Glutamatergic neuron (in vitro differentiated cells): Measurements from ENCODE around the gene SLC5A10. TPM values are rescaled to one million over a fixed set of nuclear protein-coding genes. Genes with fewer than 3 reads are reported as not detected.

Experiments
- DNase-seq: peaks from one replicate; pipeline ENCODE4 v3.0.0; 2022
- H3K27ac Mint-ChIP-seq: one replicate; pipeline ENCODE4 v1.8.0; 2020; ENCODE audit warnings: mild to moderate bottlenecking, mixed read lengths, inconsistent platforms; ENCODE audit not compliant: unreplicated experiment
- H3K27me3 Mint-ChIP-seq: one replicate; pipeline ENCODE4 v1.8.0; 2020; ENCODE audit warnings: mild to moderate bottlenecking, moderate library complexity, mixed read lengths, inconsistent platforms; ENCODE audit not compliant: unreplicated experiment
- H3K36me3 Mint-ChIP-seq: one replicate; pipeline ENCODE4 v1.8.0; 2020; ENCODE audit warnings: mild to moderate bottlenecking, mixed read lengths, inconsistent platforms; ENCODE audit not compliant: unreplicated experiment
- H3K4me1 Mint-ChIP-seq: one replicate; pipeline ENCODE4 v1.8.0; 2020; ENCODE audit warnings: mild to moderate bottlenecking, low read depth, mixed read lengths, inconsistent platforms; ENCODE audit not compliant: unreplicated experiment
- H3K4me3 Mint-ChIP-seq: one replicate; pipeline ENCODE4 v1.8.0; 2020; ENCODE audit warnings: mild to moderate bottlenecking, mixed read lengths, inconsistent platforms; ENCODE audit not compliant: unreplicated experiment
- H3K9me3 Mint-ChIP-seq: one replicate; pipeline ENCODE4 v1.8.0; 2020; ENCODE audit warnings: mild to moderate bottlenecking, moderate library complexity, mixed read lengths, inconsistent platforms; ENCODE audit not compliant: unreplicated experiment
- CTCF ChIP-seq: fragments of 200-600 bp; sonication (generic); IDR thresholded peaks from one replicate; pipeline ENCODE4 v1.5.0; 2021; ENCODE audit not compliant: partially characterized antibody, unreplicated experiment
- total RNA-seq: library from RNA; stranded (reverse); fragmentation: NEBNext Ultra II Directional; extraction: Animal tissue kit (Norgen Biotek cat#: 25700); gene quantifications from one replicate; pipeline ENCODE4 v1.2.1, GENCODE V29; 2021; ENCODE audit not compliant: unreplicated experiment

The SLC5A10 gene
- total RNA-seq, 1 donor from 2014 or later: not detected

GRCh38 chr17:19015428-19015827 is 63.5 kb downstream of the SLC5A10 start:
- no peak overlapping the region for H3K4me3 Mint-ChIP-seq
- no peak for DNase-seq
- TF ChIP-seq CTCF: no peak
- no peak overlapping the region for H3K27ac Mint-ChIP-seq
- H3K9me3 Mint-ChIP-seq: peaks cover 4% of the 10 kb centered on the region
- peaks cover 14% of the 10 kb centered on the region for H3K27me3 Mint-ChIP-seq
- peaks cover 6% of the 10 kb centered on the region for H3K4me1 Mint-ChIP-seq
- H3K36me3 Mint-ChIP-seq: no peaks in the 10 kb centered on the region

DNA sequence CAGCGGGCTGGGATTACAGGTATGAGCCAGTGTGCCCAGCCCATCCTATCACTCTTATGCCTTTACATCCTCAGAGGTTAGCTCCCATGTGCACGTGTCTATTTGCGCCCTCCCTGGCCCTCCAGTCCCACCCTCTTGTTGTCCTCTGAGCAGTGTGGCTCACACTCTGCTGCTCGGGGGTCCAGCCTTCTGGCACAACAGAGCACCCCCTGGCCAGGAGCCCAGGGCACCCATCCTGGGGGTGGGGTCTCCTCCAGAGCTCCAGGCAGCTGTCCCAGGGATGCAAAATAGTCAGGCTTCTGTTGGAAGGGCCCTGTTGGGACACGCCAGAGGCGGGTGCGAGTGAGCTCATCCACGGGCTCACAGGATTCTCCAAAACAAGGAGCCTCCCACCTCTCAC is 64.3 kb downstream of the SLC5A10 start:
- H3K36me3 Mint-ChIP-seq: no peaks in the 10 kb centered on the region
- peaks cover 6% of the 10 kb centered on the region for H3K4me1 Mint-ChIP-seq
- H3K27me3 Mint-ChIP-seq: peaks cover 14% of the 10 kb centered on the region
- TF ChIP-seq CTCF: no peak
- no peak overlapping the region for H3K27ac Mint-ChIP-seq
- H3K9me3 Mint-ChIP-seq: peaks cover 4% of the 10 kb centered on the region
- DNase-seq: peak; percentile 8
- no peak overlapping the region for H3K4me3 Mint-ChIP-seq

DNA sequence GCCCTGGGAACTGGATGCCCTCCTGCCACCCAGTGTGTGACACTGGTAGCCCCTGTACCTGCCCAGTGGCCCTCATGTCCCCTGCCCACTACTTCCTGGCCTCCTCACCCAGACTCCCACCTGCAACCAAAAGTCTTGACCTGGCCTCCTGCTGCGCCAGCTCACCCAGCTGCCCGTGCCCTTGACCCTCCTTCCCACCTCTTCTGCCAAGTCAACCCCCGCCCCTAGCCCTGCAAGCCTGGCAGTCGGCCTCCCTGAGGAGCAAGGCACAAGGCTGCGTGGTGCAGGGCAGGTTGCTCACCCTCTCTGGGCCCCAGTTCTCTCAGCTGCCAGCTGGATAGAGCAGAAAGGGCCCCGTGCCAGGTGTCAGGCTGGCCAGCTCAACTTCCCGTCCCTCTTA is 64.9 kb downstream of the SLC5A10 start:
- Mint-ChIP-seq H3K4me3 (no peak overlapping the region), H3K27me3 (peaks cover 14% of the 10 kb centered on the region)

DNA sequence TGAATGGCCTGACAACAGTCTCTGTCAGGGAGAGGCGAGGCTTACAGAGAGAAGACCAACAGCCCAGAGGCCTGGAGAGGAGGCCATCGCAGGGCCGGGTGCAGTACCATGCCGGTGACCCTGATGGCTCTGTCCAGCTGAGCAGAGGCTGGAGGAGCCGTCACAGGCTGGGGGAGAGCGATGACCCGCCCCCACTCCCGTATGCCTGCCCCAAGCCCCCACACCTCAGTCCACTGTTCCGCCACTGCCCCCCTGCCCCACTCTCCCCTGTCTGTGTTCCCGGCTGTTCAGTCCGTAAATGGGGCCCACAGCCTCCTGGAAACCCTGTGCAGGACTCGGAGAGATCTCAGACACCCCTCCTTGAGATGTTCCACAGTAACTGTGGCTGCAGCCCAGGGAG is 65.4 kb downstream of the SLC5A10 start:
- H3K4me1 Mint-ChIP-seq: peaks cover 6% of the 10 kb centered on the region
- peak; percentile 16 for DNase-seq
- H3K9me3 Mint-ChIP-seq: peaks cover 4% of the 10 kb centered on the region
- no peak for TF ChIP-seq CTCF
- no peak overlapping the region for H3K4me3 Mint-ChIP-seq
- H3K36me3 Mint-ChIP-seq: no peaks in the 10 kb centered on the region
- H3K27me3 Mint-ChIP-seq: peaks cover 14% of the 10 kb centered on the region
- no peak overlapping the region for H3K27ac Mint-ChIP-seq

More for the DNA sequence above, 64.9 kb downstream of the SLC5A10 start:
- H3K4me1 Mint-ChIP-seq: peaks cover 6% of the 10 kb centered on the region
- H3K36me3 Mint-ChIP-seq: no peaks in the 10 kb centered on the region
- peaks cover 4% of the 10 kb centered on the region for H3K9me3 Mint-ChIP-seq
- H3K27ac Mint-ChIP-seq: no peak overlapping the region
- DNase-seq: peak; percentile 10
- no peak for TF ChIP-seq CTCF

- peaks cover 6% of the 10 kb centered on the region for H3K4me1 Mint-ChIP-seq
- peak; percentile 3 for DNase-seq
- no peak for TF ChIP-seq CTCF
- peaks cover 7% of the 10 kb centered on the region for H3K9me3 Mint-ChIP-seq
- H3K4me3 Mint-ChIP-seq: no peak overlapping the region
- no peak overlapping the region for H3K27ac Mint-ChIP-seq
- H3K27me3 Mint-ChIP-seq: peaks cover 11% of the 10 kb centered on the region
- no peaks in the 10 kb centered on the region for H3K36me3 Mint-ChIP-seq
Measured at GRCh38 chr17:19017804-19018599, 66.0 kb downstream of the SLC5A10 start.
